GM18511 (cell line): ENCODE results near the gene ZNF474.

Source experiments
- ATAC-seq: cut with Tn5 transposase; IDR thresholded peaks from one replicate; pipeline ENCODE4 v1.9.1; 2021; ENCODE audit warnings: mild to moderate bottlenecking, moderate library complexity; ENCODE audit not compliant: unreplicated experiment

ZNF474 gene

DNA sequence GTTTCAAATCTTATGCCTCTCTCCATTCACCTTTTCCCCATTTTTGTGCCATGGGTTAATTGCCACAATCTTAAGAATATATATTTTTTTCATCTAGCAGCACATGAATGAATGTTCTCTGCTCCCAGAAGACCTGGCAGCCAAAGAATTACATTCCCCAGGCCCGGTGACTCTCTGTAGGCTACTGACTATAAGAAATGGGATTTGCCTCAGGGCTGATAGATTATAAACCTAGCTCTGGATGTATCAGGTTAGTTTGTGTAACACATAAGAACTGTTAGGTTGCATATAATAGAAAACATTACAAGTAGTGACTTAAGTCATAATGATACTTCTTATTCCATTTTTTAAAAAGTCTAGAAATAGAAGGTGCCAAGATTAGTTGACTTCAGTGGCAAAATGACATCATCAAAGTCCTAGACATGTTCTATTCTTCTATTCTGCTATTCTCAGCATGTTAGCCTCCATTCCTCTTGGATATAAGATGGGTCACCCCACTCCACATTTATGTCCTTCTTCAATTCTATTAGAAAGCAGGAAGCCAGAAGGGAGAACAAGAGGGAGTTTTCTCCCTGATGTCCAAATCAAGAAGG lies 10.9 kb upstream of the ZNF474 start:
- ATAC-seq = no peak

DNA sequence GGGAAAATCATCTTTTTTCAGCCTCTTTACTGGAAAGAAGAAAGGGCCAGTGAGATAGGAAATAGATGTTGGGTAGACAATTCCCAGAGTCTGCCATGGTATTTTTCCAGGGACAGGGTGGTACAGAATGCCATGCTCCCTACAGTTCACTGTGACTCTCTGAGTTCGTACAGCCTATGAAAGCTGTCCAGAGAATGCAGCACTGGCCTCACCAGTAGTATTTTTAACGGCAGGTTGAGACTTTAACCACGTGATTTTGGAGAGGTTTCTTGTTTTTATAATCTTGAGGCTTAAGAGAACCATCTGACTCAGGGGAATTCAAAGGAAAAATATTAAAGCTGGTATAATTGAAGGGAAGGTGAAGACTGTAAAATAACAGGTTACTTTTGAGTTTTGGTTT lies 10.1 kb upstream of the ZNF474 start:
- no peak for ATAC-seq

- ATAC-seq = no peak
These were observed 8.9 kb upstream of the ZNF474 start for GRCh38 chr5:122120493-122120892.

GRCh38 chr5:122120957-122121356 lies 8.4 kb upstream of the ZNF474 start:
- ATAC-seq = no peak

DNA sequence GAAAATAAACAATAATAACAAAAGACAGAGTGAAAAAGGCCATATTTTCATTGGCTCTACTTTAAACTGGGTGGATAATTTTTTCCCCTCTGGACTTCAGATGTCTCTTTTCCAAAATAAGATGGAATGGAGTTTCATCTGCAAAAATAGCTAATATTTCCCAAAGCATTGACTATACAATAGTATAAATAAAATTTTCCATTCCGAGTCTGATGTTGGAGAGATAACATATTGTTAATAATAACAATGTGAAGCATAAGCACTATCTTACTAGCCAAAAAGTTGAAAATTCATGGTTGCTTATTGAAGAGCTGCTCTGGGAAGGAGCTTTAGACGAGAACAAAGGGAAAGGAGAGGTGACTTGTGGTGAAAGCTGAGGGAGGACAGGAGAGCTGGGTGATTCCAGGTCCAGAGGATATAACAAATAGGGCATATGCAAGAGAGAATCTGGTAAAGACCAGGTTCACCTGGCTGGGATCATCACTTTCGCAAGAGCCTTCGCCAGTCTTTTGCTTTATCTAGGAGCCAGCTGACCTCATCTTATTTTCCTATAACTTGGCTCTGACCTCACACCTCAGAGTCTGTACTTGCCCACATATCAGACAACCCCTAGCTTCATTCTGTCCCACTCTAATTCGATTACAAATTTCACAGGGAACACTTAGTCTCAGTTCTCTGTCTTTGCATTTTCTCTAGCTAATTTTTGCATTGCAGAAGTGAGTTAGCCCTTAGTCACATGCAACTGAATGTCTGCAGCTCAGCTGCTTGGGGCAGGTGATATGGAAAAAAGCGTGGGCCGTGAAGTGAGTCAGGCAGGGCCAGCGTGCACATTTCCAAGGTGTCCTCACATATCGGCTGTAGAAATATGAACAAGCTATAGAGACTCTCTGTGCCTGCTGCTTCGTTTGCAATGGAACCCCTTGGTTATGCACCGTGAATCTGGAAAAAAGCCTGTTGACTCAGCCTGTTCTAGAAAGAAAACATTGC lies 7.6 kb upstream of the ZNF474 start:
- no peak for ATAC-seq

- ATAC-seq = no peak
These were observed 4.6 kb upstream of the ZNF474 start for GRCh38 chr5:122124766-122125165.

- no peak for ATAC-seq
These were observed 3.1 kb upstream of the ZNF474 start for GRCh38 chr5:122126177-122126755.

DNA sequence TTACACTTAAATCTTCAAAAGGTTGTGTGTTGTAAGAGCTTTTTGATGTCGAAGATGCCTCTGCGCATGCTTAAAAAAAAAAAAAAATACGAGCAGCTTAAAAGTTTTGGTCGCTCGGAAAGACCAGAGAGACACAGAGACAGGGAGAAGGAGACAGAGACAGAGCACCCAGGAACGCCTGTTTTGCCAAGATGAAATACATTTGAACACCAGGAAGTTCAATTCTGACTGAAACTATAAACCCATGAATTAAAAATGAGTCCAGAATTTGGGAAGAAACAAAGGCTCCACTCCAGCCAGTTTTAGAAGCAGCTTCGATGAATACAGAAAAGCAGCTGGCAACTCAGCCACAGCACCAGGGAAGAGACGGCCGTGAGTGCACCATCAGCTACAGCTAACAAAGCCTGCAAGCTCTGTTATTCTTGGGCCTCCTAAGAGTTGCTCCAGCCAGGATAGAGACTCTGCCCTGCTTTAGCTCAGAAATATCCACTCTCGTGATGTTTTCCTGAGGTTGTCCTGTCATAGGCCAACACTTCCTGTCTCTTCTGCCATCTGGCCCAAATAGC lies 2.5 kb upstream of the ZNF474 start:
- ATAC-seq = no peak

DNA sequence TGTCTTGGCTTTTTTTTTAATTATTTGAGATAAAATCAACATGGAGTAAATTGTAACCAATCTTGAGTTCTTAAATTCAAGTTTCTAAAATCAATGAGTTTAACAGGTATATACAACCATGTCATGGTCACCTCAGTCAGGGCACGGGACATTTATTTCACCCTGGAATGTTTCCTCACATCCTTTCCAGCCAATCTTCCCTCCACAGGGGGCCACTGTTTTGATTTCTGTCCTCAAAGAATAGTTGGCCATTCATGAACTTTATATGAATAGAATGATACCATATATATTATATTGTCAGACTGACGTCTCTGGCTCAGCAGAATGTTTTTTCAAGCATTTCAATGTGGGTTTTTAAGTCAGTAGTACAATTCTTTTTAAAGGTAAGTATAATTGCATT lies 806 bp downstream of the ZNF474 start:
- no peak for ATAC-seq

GRCh38 chr5:122137702-122138101 lies 8.4 kb downstream of the ZNF474 start:
- ATAC-seq = no peak

DNA sequence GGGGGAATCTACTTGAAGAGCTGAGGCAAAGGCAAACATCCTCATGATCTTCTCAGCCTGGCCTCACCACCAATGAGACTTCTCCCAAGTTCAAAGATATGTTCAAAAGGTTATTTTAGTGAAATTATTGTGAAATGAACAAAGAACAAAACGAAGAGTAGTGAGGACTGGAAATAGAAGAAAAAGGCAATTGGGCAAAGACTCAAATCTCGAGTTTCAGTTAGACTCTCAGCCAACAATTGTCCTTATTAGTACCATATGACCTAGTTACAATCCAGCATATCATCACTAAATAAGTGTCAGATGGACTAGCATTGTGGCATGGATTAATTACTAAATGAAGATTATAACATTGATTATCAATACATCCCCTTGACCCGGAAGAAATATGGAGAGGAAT lies 9.0 kb downstream of the ZNF474 start:
- ATAC-seq = no peak

DNA sequence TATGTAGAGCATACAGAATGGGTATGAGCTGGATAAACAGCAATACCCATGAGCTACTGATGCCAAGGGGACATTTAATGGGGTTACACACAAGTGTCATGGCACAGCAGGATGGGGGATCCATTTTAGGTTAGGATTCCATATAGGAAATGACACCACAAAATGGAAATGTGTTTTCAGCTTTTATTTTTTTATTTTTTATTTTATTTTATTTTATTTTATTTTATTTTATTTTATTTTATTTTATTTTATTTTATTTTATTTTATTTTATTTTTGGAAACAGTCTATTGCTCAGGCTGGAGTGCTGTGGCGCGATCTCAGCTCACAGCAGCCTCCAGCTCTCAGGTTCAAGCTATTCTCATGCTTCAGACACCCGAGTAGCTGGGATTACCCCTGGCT lies 11.6 kb downstream of the ZNF474 start:
- no peak for ATAC-seq

DNA sequence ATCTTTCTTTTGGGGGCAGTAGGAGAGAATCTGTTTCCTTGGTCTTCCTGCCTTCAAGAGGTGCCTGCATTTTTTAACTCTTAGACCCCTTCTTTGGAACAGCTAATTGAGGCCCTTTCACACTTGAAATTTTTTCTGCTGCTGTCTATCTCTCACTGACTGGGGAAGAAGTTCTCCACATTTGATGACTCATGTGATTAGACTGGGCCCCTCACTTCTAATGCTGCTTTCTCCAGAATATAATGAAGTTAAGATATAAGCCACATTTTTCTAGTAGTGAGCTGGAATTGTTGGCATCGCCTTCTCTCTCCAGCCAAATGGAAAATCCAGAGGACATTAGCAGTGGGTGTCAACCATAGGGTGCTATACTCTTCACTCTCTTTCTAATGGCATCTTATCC lies 12.4 kb downstream of the ZNF474 start:
- no peak for ATAC-seq

DNA sequence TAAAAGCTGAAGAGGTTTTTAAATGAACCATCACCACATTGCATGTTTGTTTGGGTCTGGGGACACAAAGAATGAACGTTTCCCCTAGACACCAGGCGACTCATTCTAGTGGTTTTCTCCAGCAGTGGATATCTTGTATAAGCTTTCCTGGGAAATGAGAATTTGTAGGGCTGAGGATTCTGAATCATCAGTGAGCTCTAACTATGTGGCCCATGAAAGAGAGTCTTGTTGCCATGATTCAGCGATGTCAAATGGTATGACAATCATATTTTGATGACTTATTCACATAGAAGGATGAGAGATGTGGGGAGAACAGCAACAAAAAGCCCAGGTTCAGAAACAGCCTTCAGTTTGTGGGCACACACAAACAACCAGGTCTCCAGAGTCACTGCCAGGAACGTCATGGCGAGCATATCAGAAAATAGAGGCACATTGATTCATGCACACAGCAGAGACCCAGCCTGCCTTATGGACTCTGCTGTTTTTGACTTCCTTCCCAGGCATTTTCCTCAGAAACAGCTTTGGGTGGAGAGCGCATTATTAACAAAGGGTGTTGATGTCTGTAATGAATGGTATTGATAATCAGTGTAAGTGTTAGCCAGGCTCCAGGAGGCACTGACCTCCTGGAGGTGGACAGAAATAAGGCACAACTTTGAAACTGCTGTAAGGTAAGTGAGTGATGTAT lies 13.3 kb downstream of the ZNF474 start:
- no peak for ATAC-seq

- ATAC-seq = no peak
These were observed 14.9 kb downstream of the ZNF474 start for GRCh38 chr5:122144236-122144635.

- no peak for ATAC-seq
These were observed 16.6 kb downstream of the ZNF474 start for GRCh38 chr5:122145906-122146305.

- no peak for ATAC-seq
These were observed 20.2 kb downstream of the ZNF474 start for GRCh38 chr5:122149321-122150090.

DNA sequence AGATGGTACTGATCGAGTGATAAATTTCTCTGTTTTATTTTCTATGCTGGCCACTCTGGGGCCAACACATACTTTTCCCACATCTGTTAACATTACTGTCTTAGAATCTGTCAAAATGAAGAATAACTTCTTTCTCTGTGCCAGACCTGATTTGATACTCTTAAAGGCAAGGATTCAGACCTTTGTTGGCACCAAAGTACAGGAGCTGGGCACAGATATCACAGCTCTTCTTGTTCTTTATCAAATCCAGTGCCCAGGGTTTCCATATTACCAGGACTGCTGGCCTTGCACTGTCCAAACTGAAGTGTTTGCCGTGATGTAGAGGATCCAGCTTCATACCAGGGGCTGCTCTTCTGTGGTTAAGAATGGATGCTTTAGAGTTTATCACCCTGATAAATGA lies 20.9 kb downstream of the ZNF474 start:
- no peak for ATAC-seq

DNA sequence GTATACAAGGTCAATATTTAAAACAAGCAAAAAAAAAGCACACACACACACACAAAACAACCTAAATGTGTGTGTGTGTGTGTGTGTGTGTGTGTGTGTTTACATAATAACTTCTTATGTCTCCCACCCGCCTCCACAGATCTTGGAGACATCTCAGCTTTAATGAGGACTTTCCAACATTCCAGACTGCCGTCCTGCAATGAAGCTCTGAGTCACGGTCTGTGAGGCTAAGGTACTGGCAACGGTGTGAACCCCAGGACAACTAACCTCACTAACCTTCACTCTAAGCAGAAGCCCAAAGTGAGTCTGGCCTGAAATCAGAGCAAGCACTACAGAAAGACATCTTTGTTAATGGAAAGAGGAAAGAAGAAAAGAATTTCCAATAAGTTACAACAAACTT lies 22.3 kb downstream of the ZNF474 start:
- no peak for ATAC-seq

GRCh38 chr5:122152266-122152900 lies 23.0 kb downstream of the ZNF474 start:
- no peak for ATAC-seq
